ENCODE measurements around the gene SERPINE1.
A peak's percentile ranks its signal among the peaks of the same experiment; 100 is the strongest.

SERPINE1 gene

GRCh38 chr7:101165075-101165957 is 38.4 kb downstream of the SERPINE1 start, which contains the start of gene VGF:
VGF (minus strand) TSS chr7:101165569; CDS start chr7:101164843, 726 bp downstream.
- TF ChIP-seq EZH2phosphoT487 (IDR thresholded peaks at IDR 0.05; ENCODE audit: low read length) (no peak), CTCF (IDR thresholded peaks at IDR 0.05; ENCODE audit: low read length) (no peak), EZH2 (optimal IDR thresholded peaks at IDR 0.05; ENCODE audit: low read depth, low read length) (no peak)
- Histone ChIP-seq H3K27me3 (replicated peaks; ENCODE audit: insufficient read depth, low read length) (peaks cover 66% of the 10 kb centered on the region), H3F3A (ENCODE audit: insufficient read depth, low read length) (no peaks in the 10 kb centered on the region), H3K9me3 (replicated peaks; ENCODE audit: insufficient read depth, low read length) (no peaks in the 10 kb centered on the region), H3K4me2 (ENCODE audit: low read depth, low read length) (peak within 1 kb of the TSS; percentile 94), H3K4me3 (ENCODE audit: low read length) (peak within 1 kb of the TSS; percentile 63), H3K27ac (ENCODE audit: low read length) (no peak within 1 kb of the TSS), H3K4me1 (ENCODE audit: low read length) (peaks cover 5% of the 10 kb centered on the region; the same call in 1 of the 2 replicates), H2AFZ (ENCODE audit: low read length) (peak within 1 kb of the TSS; percentile 71; the same call in 1 of the 2 replicates), H4K20me1 (ENCODE audit: insufficient read depth, low read length) (no peaks in the 10 kb centered on the region), H3K36me3 (replicated peaks; ENCODE audit: insufficient read depth, low read length) (no peaks in the 10 kb centered on the region), H3K79me2 (ENCODE audit: low read length) (no peaks in the 10 kb centered on the region), H3K9ac (ENCODE audit: low read length) (no peak within 1 kb of the TSS), H3K9me2 (replicated peaks; ENCODE audit: insufficient read depth, low read length) (no peaks in the 10 kb centered on the region)
- peak; percentile 95 for DNase-seq

- no peak for TF ChIP-seq CTCF (IDR thresholded peaks at IDR 0.05; ENCODE audit: low read length)
- no peak for TF ChIP-seq EZH2phosphoT487 (IDR thresholded peaks at IDR 0.05; ENCODE audit: low read length)
- TF ChIP-seq EZH2 (optimal IDR thresholded peaks at IDR 0.05; ENCODE audit: low read depth, low read length) = no peak
- Histone ChIP-seq H3K9me3 (replicated peaks; ENCODE audit: insufficient read depth, low read length) (no peaks in the 10 kb centered on the region), H3K27ac (ENCODE audit: low read length) (no peak overlapping the region), H3K4me1 (ENCODE audit: low read length) (peaks cover 5% of the 10 kb centered on the region; the same call in 1 of the 2 replicates), H4K20me1 (ENCODE audit: insufficient read depth, low read length) (no peaks in the 10 kb centered on the region), H3K9me2 (replicated peaks; ENCODE audit: insufficient read depth, low read length) (no peaks in the 10 kb centered on the region), H3K4me3 (ENCODE audit: low read length) (peak overlapping the region; percentile 63), H3K27me3 (replicated peaks; ENCODE audit: insufficient read depth, low read length) (peaks cover 74% of the 10 kb centered on the region), H3K36me3 (replicated peaks; ENCODE audit: insufficient read depth, low read length) (no peaks in the 10 kb centered on the region), H3F3A (ENCODE audit: insufficient read depth, low read length) (no peaks in the 10 kb centered on the region), H3K4me2 (ENCODE audit: low read depth, low read length) (peak overlapping the region; percentile 94), H2AFZ (ENCODE audit: low read length) (peak overlapping the region; percentile 71; the same call in 1 of the 2 replicates), H3K9ac (ENCODE audit: low read length) (no peak overlapping the region), H3K79me2 (ENCODE audit: low read length) (no peaks in the 10 kb centered on the region)
- no peak for DNase-seq
Measured at GRCh38 chr7:101165958-101166647, 39.2 kb downstream of the SERPINE1 start.

GRCh38 chr7:101166648-101166908 is 39.7 kb downstream of the SERPINE1 start:
- Histone ChIP-seq H3K4me2 (ENCODE audit: low read depth, low read length) (no peak overlapping the region), H3F3A (ENCODE audit: insufficient read depth, low read length) (no peaks in the 10 kb centered on the region), H3K27ac (ENCODE audit: low read length) (no peak overlapping the region), H3K79me2 (ENCODE audit: low read length) (no peaks in the 10 kb centered on the region), H3K9me2 (replicated peaks; ENCODE audit: insufficient read depth, low read length) (no peaks in the 10 kb centered on the region), H3K9ac (ENCODE audit: low read length) (no peak overlapping the region), H3K27me3 (replicated peaks; ENCODE audit: insufficient read depth, low read length) (peaks cover 78% of the 10 kb centered on the region), H3K9me3 (replicated peaks; ENCODE audit: insufficient read depth, low read length) (no peaks in the 10 kb centered on the region), H3K36me3 (replicated peaks; ENCODE audit: insufficient read depth, low read length) (no peaks in the 10 kb centered on the region), H4K20me1 (ENCODE audit: insufficient read depth, low read length) (no peaks in the 10 kb centered on the region), H2AFZ (ENCODE audit: low read length) (no peak overlapping the region), H3K4me1 (ENCODE audit: low read length) (peaks cover 5% of the 10 kb centered on the region; the same call in 1 of the 2 replicates), H3K4me3 (ENCODE audit: low read length) (no peak overlapping the region)
- no peak for TF ChIP-seq EZH2phosphoT487 (IDR thresholded peaks at IDR 0.05; ENCODE audit: low read length)
- no peak for TF ChIP-seq CTCF (IDR thresholded peaks at IDR 0.05; ENCODE audit: low read length)
- no peak for DNase-seq
